GM19035 (cell line): ENCODE measurements around the gene BTRC.
"Not testable (repeated sequence)": the region's sequence is repeated elsewhere in the genome, so short reads cannot be mapped to it uniquely, and the experiment has no call there.

Experiments
- ATAC-seq: cut with Tn5 transposase; IDR thresholded peaks from one replicate; pipeline ENCODE4 v1.9.1; 2021; ENCODE audit not compliant: unreplicated experiment

Gene BTRC

DNA sequence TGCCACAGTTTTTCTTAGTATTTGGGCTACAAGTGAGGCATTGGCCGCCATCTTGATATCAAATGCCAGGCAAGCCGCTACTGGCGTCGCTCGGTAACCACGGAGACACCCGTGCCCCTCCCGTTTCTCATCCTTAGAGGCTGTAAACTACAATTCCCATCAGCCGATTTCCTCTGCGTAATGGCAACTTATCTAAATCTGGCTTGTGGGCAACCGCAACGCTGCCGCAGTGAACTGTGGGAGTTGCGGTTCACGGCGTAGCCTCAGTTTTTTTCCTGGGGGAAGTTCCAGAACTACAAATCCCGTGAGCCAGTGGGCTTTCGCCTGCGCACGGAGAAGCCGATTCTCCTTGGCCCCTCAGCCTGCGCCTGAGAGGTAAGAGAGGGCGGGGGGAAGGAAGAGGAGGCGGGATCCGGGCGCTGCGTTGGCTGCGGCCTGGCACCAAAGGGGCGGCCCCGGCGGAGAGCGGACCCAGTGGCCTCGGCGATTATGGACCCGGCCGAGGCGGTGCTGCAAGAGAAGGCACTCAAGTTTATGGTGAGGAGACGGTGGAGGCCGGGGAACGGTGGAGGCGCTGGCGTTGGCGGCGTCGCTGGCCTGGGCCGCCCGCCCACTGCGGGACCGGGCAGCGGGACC, at the start of gene BTRC:
Gene BTRC (plus strand): TSS at position 474 of the 636 bp plus-strand sequence. CDS start 16 bp downstream, at position 490.
- peak; percentile 97 for ATAC-seq

DNA sequence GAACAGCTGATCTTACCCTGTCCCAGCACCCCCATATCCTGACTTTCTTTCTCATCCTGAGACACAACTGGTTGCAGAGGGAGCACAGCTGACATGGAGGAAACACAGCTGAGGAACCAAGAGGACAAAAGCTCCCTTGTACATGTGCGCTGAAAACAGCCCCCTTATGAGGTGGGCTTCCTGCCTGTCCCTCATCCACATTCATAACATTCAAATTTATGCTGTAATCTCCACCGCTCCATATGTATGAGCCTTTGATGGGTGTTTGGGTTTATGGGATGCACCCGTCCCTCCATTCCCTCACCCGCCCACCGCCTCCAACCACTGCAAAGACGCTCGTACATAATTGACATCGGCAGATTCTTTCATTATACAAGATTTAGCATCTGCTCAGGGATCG, 49.6 kb upstream of the BTRC start:
- ATAC-seq = no peak

DNA sequence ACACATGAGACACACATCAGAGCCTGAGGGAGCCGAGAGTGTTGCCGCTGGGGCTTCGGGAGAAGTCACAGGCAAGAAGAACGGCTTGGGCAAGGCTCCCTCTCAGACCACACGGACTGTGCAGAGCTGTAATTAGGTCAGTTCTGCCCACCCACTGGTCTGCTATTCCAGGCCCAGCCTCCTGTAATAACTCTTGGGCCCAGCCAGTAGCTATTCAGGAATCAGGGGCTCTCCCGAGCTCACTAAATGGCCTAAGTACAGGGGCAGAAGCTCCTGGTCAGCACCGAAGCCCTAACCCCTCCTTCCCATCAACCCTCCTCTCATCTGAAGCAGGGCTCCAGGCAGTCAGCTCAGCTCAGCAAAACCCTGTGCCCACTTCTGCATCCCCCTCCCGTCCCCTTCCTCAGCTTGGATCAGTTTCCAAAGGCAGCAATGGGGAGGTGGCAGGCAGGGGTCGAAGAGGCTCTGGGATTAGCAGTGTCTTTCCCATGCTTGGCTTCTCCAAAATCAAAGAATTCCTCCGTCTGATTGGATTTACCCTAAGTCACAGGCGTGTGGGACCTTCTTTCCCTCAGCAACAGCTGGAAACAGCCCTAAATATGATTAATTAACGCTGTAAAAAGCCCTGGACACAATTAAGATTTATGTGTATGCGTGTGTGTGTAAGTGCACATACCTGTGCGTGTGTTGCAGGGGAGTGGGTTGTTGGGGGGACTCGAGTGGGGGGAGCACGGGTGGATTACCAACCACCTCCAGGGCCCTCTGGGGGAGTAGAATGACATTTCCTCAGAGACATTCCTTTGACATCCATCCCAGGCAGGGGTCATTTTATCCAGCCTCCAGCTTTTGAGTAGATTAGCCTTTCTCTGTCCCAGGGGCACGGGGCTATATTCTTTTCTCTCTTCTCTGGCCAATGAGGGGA, 48.4 kb upstream of the BTRC start:
- no peak for ATAC-seq

DNA sequence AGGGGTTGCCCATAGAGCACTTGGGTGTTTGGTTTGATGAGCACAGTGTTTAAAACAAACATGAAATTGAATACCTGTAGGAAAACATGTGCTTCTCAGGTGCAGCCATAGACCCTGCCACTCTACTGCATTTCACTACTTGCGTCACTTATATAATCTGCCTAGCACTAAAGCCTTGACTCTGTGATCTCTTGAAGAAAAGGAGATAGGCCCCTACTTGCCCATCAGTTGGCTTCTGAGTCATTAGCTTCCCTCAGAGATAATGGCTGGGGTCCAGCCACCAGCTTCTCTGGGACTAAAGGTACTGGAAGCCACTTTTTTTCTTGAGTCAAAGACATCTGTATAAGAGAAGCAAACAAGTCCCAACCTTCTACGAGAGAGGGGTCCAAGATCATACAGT, 45.9 kb upstream of the BTRC start:
- ATAC-seq = no peak

DNA sequence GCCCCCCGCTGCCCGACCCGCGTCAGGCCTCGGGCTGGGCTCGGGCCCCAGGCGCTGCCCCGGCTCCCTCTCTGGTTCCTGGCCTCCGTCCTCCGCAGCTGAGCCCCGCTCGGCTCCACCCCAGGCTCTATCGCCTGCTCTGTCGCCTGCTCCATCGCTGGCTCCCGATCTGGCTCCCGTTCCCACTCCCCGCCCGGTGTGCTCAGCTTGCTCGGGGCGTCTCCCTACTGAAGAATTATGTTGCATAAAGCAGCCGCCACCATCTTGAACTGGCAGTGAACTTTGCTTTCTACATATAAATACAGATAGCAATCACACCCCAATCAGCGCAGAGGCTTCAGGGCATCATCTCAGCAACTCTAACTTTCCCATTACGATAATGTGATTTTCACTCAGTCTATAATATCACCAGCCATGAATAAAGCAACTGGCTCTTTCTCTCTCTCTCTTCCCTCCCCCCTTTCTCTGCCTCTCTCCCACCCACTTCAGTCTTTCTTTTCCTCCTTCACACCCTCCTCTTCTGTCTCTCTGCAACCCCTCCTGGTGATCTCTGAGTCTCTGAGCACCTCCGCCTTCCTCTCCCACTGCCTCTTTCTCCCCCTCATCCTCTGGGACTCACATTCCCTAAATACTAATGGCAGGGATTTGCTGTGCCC, 43.3 kb upstream of the BTRC start:
- ATAC-seq = no peak

DNA sequence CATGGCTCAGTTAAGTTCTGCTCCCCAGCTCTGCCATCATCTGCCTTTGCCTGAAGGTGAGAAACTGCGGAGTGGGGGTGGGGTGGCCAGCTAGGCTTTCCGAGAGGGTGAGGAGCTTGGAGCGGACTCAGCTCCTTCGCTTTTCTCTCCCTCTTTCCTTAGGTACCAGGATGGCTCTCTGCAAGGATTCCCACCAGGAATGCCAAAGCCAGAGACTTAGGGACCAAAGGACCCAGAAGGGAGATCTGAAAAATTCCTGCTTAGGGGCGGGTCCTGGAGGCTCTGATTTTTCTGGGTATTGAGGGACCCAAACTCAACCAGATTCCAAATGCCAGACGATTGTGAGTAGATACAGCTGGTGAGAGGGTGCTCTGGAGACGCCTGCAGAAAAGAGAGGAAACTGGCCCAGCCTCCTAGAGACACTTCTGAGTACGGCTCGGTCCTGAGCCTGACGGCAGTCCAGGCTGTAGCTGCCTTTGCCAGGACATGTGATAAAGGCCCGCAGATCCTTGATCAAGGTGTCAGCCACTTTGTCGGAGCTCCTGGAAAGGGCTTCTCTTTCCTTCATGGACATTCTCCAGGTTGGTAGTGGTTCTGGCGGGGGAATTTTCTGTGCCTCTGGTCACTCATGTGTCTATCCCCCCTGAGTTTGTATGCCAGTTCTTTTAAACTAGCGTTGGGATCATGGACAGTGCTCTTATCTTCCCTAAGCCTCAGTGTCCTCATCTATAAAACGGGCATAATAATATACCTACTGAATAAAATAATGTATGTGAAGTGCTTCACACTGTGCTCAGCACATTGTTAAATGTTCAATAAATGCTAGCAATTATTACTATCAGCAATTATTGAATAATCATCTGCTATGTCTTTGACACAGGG, 42.5 kb upstream of the BTRC start:
- no peak for ATAC-seq

DNA sequence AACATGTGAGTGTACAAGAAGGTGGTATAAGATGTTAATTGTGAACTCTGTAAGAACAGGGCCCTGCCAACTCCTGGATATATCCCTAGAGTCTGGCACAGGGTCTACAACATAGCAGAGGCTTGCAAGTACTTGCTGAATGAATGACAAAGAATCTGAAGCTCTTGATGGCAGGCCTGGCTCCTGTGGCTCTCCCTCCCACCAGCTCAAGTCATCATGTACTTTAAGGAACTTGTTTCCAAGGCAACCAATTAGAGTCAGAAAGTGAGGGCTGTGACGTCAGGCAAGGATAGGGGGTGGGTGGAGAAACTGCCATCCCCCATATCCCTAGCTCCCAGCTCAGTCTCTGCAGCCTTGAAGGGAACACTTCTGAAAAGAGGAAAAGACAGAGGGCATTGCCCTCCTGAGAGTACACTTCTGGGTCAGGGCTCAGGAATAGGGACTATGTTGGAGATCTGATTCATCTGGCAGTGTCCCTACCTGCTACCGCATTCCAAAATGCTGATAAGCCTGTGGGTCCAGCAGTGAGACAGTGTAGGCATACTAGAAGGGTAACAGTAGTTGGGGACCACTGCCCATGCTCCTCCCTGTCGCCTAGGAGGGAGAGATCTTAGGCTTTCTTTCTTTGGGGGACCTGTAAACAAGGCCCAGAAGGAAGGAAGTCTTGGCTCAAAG, 34.6 kb upstream of the BTRC start:
- ATAC-seq = no peak

DNA sequence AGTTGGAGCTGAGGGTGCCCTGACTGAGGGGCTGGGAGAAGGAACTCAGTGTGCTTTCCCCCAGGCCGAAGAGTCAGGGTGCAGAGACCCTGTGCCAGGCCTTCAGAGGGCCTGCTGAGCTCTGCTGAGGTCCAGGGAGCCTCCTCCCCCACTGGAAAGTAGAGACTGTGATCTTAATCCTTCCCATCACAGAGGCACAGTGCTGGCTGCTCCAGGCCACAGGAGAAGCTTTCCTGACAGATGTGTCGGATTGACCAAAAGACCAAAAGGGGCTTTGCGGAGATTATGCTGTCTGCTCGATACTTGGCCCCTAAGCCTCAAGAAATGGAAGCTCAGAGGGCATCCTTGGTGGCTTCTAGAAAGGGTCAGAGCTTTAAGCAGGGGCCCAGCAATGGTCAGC, 32.9 kb upstream of the BTRC start:
- no peak for ATAC-seq

DNA sequence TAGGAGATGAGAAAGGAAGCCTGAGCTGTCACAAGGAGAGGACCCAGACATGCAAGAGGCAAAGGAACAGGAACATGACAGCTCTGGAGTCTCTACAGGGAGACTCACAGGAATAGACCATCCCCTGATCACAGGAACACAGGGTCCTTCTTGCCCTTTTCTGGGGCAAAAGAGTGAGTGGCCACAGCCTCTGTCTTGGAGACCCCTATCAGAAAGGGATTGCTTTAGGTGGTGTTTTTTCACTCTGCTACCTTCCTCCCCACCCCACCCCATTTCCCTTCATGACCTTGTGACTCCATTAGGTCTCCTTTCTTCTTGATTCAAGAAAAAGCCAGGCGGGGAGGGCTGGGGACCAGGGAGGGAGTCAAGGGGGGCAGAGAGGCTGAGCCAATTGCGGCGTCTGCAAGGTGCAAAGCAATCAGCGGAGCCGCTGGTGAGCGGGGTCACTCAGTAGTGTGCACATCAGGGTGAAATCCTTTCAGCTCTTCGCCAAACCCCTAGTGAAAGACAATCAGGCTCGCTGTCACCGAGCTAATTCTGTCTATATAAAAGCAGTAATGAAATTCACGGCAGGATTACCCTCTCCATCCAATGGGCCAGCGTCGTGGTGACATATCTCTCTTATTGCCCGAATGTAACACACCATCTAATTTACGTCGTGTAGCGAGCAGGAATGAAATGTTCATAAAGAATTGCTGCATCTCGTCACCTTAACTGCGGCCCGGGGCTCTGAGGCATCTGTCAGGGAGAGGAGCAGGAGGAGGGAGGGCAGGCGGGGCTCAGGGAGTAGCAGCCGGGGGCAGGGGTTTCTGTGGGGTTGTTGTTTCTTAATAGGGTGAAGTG, 31.5 kb upstream of the BTRC start:
- no peak for ATAC-seq

DNA sequence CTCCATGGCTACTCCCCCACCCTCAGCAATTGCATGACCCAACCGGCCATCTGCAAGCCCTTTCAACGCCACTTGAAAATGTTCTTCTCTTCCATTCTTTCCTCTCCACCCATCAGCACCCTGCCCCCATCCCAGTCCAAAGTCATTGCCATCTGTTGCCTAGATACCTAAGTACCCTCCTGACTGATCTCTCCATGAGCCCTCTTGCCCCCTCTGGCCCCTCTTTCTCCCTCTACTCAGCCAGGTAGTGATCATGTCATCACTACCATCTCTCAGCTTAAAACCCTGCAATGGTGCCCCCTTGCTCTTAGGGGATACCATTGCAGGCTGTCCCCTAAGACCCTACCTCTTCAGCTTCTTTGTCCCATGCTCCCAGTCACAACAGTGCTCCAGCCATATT, 30.5 kb upstream of the BTRC start:
- no peak for ATAC-seq

DNA sequence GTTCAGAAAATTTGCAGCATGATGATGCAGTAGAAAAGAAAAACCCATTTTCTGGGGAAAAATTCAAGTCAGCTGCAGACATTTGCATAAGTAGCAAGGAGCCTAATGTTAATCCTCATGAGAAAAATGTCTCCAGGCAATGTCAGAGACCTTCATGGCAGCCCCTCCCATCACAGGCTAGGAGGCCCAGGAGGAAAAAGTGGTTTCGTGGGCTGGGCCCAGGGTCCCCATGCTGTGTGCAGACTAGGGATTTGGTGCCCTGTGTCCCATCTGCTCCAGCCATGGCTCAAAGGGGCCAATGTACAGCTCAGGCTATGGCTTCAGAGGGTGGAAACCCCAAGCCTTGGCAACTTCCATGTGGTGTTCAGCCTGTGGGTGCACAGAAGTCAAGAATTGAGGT, 26.5 kb upstream of the BTRC start:
- not testable (repeated sequence) for ATAC-seq

DNA sequence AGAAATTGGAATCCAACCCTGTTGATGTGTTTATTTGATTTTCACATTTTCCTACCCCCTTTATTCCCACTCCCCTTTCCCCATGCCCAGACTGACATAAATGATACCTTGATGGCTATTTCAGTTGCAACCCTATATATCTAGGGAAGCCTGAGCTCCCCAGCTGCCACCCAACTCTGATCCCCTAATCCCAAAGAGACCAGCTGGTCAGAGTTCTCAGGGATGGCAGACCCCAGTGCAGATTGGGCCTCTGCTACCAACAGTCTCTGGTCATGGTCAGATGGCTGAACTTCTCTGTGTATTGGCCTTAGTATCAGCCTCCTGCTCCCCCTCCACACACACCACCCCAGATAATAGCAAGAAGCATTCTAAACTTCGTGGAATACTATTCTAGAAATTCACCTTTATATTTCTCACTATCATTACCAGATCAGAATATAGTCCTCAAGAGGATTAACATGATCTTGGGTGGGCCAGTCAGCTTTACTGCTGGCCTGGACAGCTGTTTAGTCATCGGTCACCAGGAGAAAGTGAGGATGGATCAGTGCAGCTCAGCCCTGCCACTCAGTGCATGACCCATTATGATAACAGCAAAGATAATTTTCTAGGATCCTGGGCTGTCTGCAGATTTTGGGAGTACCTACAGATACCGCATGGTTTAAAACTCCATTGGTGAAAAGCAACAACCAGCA, 24.5 kb upstream of the BTRC start:
- ATAC-seq = no peak

DNA sequence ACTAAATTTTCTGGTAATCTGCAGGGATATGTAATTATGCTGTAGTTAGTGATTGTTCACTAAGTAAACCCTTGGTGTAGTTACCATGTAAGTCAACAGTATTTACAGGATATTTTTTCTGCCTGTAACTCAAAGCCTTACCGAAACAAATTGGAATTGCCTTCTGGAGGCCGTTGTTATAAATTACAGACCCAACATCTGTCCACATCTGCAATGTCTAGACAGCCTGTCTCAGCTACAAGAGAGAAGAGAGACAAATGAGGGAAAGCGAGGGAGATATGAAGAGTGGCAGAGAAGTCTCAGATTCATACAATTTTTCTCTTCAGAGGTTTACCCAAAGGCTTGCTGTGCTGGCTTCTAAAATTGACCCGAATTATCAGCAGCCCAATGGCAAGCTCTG, 23.7 kb upstream of the BTRC start:
- ATAC-seq = no peak

DNA sequence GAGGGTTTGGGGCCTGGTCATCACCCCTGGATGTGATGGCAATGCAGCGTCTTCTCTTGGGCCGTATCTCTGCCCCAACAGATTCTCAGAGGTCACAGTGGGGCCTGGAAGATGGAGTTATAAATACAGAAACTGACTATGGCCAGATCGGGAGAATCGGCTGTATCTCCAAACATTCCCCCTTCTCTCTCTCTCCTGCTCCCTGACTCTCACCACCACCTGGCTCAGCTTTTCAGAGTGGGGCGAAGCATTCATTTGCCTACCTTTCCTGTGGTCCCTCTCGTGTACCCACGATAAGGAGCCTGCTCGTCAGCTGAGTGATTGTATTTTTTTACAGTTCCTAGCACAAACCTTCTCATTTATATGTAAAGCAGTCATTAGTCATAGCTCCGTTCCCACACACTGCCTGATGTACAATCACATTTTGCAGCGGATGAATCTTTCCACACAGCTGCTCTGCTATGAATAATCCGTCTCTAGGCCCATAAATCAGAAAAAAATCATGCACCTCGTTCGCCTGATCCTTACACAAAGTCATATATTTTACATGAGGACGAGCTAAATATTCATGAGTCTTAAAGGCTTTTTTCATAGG, 23.2 kb upstream of the BTRC start:
- ATAC-seq = no peak

DNA sequence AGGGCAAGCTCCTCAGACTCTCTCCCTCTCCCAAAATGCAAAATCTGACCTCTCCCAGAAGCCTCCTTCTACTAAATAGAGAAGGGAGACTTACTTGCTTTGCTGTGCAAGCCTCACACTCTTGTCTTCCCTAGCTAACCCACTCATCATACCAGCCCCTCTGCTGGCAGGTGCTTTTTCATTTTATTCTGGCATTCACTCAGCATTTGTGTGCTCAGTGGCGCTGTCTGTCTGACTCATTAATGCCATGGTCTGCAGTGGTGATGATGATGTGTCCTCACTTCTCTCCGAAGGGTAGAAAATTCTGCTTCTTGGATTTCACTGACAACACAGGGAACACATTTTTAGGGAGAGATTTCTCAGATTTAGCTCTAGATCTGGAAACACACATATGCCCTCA, 22.0 kb upstream of the BTRC start:
- no peak for ATAC-seq

DNA sequence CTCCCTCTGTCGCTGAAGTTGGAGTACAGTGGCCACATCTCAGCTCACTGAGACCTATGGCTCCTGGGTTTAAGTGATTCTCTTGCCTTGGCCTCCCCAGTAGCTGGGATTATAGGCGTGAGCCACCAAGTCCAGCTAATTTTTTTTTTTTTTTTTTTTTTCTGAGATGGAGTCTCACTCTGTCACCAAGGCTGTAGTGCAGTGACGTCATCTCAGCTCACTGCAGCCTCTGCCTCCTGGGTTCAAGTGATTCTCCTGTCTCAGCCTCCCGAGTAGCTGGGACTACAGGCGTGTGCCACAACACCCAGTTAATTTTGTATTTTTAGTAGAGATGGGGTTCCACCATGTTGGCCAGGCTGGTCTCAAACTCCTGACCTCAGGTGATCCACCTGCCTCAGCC, 19.7 kb upstream of the BTRC start:
- not testable (repeated sequence) for ATAC-seq

DNA sequence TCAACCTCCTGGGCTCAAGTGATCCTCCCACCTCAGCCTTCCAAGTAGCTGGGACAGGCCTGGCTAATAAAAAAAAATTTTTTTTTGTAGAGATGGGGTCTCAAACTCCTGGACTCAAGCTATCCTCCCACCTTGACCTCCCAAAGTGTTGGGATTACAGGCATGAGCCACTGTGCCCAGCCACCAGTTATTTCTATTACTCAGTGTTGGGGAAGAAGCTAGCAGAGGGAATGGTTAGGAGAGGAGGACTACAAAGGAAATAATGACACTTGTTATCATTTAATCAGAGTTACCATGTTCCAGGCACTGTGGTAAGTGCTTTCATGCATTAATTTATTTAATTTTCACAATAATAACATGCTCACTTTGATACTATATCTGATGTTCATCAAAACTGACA, 17.6 kb upstream of the BTRC start:
- ATAC-seq = no peak

DNA sequence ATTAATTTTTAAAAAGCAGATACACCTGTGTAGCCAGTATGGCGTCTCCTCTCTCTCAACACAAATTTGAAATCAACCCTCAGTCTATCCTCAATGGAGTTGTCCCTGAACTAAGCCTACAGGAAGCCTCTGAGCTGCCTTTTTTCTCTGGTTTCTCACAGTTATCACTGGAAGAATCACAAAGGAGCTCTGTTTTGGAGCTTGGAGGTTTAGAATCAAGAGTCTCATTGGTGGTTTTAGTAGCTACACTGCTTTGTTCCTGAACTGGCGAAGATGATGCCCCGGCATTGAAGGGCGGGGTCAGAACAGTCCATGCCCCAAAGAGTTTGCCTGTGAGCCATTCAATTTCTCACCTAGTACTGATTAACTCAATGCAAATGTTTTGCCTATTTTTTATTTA, 16.1 kb upstream of the BTRC start:
- no peak for ATAC-seq

DNA sequence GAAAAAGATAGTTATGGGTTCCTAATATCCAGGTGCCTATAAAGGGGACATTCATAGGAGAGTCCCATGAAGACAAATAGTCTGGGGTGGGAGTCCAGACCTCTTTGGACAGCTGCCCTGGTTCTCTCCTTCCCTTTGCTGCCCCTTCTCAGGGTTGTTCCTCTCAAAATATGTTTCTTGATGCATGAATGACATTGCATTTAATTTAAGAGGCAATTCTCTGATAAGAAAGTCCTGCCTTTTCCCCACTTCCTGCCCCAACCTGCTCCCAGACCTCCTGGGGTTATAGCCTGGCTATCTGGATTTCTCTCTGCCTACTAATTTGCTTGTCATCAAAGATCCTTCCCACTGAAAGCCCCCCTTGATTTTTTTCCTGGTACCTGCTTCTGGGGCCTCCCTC, 12.5 kb upstream of the BTRC start:
- ATAC-seq = no peak
